HG03175 (cell line): ENCODE measurements around the gene TINCR.
"Not testable (repeated sequence)": the region's sequence is repeated elsewhere in the genome, so short reads cannot be mapped to it uniquely, and the experiment has no call there.

ENCODE experiments used
- ATAC-seq: cut with Tn5 transposase; IDR thresholded peaks from one replicate; pipeline ENCODE4 v1.9.1; 2021; ENCODE audit warnings: mild to moderate bottlenecking, moderate library complexity; ENCODE audit not compliant: unreplicated experiment

TINCR gene

DNA sequence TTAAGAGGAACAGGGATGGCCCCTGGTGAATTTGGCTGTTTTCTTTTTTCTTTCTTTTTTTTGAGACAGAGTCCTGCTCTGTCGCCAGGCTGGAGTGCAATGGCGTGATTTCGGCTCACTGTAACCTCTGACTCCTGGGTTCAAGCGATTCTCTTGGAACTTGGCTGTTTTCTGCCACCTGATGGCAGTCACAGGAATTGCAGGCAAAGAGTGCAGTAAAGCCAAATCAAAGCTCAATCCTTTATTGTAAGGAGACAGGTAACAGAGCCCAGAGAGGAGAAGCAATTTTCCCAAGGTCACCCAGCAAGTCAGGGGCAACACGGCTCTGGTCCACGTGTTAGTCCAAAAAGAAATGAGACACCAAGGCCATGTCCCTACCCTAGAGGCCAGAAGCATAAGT, 6.2 kb downstream of the TINCR start:
- ATAC-seq, result no peak

DNA sequence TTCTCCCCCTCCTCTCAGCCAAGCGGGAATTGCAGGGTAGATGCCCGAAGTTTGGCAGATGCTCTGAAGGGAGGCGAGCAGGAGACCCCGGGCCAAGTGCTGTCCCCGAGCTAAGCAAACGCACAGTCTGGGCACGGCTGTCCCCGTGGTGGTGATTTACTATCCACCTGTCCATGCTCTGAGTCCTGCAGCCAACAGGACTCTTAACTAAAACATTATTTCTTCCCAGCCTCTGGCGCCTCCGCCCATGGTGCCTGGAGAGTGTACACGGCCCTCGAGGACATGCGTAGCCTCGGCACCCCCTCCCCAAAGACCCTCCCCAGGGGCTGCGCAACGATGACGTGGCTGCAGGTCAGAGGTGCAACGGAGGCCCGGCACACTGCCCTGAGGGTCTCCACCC, 7.6 kb downstream of the TINCR start:
- no peak for ATAC-seq

DNA sequence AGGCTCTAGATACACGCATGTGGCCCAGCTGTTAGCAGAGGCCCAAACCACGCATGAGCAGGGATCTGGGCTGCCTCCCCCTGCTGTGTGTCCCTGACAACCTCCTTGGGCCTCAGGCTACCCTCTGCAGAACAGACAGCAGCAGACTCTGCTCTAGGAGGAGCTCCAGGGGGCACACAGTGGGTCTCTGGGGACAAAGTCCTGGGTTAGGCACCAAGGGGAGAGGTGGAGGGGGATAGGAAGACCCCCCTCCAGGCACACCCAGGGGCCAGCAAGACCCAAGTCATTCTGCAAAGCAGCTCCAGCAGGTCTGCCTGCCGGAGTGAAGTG, 8.0 kb downstream of the TINCR start:
- no peak for ATAC-seq

DNA sequence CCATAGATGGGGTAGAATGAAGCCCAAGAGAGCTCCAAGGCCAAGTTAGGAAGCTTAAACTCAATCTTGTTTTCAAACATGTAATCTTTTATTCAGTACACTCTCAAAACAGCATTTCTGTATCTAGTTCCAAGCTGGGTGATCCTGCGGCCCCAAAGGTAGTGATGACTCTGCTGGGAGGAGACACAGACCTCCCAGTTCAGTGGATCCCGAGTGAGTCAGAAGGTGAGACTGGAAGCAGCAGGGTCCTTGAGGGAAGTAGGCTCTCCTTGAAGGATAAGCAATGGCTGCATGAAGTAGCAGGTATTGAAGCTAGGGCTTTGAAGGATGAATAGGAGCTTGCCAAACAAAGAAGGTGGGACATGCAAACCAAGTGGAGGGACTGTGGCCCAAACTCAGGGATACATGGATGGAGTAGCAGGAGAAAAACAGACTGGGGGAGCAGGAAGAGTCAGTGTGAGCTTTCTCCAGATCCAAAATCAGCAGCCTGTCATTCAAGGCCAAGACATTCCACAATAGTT, 9.6 kb downstream of the TINCR start:
- no peak for ATAC-seq

DNA sequence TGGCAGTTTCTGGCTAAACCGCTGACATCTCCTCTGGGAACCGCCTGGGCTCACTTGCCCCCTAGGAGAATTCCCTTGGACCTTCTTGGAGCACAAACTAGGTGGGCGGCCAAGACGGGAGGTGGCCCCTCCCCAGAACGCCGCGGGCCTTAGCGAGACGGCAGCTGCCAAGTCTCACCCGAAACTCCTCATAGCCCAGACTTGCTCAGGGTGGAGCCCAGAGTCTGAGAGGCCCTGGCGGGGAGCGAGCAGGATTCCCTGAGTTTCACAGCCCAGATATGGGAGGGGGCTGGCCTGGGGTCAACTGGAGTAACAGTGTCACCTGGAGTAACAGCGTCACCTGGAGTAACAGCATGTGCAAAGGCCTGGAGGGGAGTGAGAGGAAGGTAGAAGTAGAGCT, 10.1 kb downstream of the TINCR start:
- no peak for ATAC-seq

DNA sequence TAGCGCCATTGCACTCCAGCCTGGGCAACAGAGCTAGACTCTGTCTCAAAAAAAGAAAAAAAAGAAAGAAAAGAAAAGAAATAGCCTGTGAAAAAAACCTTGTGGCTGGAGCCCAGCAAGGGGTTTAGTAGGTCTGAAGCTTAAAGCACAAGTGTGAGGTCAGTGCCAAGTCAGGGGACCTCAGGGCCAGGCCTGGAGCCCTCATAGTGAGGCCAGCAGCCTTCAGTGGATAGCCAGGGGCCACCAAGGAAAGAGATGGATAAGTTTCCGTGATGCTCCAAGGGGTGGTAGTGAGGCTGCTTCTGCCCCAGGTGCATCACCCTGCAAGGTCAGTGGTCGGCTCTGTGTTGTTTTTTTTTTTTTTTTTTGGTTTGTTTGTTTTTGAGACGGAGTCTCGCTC, 12.9 kb downstream of the TINCR start:
- ATAC-seq, result no peak

DNA sequence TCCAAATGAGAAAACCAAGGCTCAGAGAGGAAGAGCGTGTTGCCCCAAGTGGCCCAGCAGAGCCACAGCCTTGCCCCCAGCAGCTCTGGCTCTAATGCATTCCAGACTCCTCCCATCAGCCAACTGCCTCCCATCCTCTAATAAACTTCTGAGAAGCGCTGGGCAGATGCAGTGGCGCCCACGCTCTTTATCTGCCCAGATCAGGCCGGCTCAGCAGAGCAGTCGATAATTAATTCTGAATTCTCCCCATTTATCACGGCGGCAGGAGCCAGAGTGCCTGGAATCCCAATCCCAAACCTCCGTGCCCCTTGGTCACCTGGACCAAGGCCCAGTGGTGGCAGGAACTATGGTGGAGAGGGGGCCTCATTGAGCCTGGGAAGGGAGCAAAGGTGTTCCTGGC, 13.9 kb downstream of the TINCR start:
- no peak for ATAC-seq

DNA sequence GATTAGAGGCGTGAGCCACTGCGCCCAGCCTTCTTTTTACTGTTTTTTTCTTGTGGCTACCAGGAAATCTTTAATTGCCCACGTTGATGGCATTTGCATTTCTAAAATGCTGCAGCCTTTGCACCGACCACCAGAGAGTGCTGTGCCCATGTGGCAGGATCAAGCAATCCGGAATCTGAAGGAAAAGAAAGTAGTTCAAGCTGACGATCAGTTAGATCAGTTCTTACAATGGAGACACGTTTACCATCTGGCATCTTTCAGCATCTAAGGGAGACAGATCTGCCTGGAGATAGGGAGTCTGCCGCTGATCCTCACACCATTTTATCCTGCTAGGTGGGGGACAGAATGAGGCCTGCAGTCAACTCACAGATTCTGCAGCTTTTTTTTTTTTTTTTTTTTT, 19.9 kb downstream of the TINCR start:
- no peak for ATAC-seq

DNA sequence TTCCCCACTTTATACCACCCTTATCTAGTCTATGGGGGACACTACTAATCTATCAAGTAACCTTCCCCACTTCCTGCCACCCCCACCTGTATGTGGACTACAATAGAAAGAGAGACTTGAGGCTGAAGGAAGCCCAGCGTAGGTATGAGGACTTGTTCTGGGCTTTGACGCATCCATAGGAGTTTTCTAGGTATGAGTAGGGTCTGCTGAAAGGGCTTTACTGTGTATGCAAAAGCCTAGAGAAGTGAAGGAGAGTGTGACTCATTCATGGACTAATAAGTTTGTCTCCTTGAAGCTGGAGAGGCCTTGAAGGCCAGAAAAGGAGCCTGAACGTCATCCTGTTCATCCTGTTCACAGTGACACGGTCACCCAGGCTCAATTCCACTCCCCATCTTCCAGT, 21.8 kb downstream of the TINCR start:
- ATAC-seq, result no peak

DNA sequence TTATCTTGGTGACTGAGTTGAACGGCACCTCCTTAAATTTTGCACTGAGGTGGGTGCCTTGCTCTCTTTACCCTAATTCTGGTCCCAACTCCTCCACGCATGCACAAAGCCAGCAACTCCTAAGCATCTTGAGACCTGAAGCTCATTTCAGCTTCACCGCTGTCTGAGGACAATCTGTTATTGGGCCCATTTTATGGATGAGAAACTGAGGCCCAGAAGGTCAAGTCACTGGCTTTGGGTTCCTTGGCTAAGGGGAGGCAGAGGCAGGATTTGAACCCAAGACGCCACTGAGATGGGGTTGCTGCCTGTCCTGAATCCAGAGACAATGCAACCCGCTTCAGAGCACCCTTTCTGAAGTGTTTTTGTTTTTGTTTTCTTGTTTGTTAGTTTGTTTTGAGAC, 22.7 kb downstream of the TINCR start:
- no peak for ATAC-seq

DNA sequence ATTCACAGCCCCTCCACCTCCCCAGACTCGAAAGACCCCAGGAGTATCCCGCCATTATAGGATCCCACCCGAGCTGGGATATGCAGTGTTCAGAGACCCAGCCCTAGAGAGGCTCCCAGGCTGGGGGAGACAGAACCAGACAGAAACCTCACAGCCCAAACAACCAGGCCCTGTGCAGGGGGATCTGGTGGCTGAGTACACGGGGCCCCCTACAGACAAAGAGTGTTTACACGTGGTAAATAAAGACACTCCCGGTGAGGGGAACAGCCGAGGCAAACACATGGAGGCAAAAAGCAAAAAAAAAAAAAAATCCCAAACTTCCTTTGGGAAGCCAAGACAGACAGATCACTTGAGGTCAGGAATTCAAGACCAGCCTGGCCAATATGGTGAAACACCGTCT, 25.1 kb downstream of the TINCR start:
- no peak for ATAC-seq

DNA sequence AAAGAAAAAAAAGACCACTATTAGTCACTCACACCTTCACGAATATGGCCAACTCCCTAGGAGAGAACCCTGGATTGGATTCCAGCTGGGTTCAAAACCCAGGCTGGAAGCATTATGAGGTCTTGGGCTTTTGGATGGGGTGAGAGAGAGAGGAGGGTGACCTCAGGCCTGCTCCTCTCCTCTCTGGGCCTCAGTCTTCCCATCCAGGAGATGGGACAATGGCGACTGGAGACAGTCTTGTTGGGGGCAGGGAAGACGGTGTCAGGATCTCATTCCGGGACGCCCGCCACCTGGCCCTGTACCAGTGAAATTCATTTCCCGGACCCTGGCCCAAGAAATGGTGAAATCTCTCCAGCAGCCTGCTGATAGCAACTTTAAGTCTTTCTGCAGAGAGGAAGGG, 26.3 kb downstream of the TINCR start:
- no peak for ATAC-seq

DNA sequence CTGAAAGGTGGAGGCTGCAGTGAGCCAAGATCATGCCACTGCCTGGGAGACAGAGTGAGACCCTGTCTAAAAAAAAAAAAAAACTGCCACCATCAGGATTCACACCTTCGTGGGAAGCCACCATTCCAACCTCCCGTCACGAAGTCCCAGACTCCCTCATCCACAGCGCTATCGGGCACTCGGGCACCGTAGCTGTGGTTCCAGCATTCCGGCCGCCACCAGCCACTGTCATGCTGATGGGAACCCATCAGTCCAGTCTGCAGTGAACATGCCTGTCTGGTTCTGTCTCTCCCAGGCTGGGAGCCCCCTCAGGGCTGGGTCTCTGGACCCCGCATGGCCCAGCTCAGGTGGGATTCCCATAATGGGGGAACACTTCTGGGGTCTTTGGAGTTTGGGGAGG, 27.5 kb downstream of the TINCR start:
- ATAC-seq, result no peak

DNA sequence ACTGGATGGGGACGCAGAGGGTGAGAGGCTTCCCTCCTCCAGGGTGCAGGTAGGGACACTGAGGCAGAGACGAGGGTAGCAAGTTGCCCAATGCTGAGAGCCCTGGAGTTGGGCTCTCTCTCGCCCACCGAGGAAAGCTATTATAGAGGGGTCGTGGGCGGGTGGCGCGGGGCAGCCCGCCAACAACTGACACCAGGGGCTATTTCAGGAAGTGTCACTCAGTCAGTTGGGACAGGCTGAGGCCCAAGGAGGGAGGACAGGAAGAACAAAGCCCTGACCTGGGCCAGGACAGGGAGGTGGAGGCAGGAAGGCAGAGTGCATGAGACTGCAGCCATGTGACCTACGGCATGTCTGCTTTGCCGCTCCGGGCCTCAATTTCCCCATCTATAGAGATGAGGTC, 29.9 kb downstream of the TINCR start:
- ATAC-seq, result no peak

DNA sequence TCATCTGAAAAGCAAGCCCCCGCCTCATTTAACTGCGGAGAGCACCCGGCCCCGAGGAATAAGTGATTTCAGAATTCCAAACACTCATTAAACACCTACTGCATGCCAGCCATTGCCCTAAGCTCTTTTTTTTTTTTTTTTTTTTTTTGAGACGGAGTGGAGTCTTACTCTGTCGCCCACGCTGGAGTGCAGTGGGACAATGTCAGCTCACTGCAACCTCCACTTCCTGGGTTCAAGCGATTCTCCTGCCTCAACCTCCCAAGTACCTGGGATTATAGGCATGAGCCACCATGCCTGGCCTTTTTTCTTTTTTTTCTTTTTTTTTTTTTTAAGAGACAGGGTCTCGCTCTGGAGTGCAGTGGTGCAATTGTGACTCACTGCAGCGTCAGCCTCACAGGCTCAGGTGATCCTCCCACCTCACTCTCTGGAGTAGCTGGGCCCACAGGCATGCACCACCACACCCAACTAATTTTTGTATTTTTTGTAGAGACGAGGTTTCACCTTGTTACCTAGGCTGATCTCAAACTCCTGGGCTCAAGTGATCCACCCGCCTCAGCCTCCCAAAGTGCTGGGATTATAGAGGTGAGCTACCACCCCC, 30.7 kb downstream of the TINCR start:
- ATAC-seq, result not testable (repeated sequence)

DNA sequence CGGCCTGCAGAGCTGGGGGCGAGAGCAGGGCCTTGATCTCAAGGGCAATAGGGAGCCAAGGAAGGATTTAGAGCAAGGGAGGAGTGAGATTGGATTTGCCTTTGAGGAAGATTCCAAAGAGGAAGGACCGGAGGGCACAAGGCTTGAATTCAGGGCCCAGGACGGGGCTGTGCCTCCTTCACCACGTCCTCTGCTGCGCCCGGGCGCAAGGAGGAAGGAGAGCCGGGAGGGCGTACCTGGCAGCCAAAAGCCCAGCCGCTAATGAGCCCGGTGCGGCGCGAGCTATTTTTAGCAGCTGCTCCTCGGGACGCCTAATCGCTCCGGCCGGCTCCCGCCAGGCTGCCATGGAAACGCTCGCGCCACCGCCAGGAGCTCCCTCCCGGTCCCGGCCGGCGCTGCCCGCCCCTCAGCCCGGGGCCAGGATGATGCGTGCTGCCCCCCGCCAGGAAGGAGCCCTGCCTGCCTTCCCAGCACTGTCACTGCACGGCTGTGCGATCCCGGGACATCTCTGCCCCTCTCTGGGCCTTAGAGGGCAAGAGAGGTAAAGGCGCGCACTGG, 31.3 kb downstream of the TINCR start:
- ATAC-seq, result no peak

DNA sequence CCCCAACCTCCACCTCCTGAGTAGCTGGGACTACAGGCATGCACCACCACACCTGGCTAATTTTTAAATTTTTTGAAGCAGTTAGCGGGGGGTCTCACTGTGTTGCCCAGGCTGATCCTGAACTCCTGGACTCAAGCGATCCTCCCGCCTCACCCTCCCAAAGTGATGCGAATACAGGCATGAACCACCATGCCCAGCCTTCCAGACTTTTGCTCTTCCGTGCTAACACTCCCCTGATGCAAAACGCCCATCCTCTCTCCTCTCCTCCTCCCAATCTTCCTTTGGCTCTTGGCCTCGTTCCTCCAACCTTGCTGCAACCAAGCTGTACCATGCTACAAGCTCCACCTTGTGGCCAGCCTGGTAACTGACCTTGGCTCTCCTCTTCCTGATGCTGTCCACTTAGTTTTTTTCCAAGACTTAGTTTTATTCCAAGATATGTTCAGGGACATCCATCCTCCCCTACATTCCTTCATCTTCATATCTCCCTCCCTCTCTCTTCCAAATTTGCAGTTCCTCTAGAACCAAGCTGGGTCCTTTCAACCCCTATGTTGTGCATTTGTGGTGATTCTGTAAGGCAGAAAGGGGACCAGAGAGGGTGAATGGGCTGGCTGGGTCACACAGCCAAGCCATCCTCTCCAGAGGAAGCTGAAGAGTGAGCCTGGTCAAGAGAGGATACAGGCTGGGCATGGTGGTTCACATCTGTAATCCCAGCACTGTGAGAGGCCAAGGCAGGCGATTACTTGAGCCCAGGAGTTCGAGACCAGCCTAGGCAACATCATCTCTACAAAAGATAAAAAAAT, 32.8 kb downstream of the TINCR start:
- no peak for ATAC-seq

DNA sequence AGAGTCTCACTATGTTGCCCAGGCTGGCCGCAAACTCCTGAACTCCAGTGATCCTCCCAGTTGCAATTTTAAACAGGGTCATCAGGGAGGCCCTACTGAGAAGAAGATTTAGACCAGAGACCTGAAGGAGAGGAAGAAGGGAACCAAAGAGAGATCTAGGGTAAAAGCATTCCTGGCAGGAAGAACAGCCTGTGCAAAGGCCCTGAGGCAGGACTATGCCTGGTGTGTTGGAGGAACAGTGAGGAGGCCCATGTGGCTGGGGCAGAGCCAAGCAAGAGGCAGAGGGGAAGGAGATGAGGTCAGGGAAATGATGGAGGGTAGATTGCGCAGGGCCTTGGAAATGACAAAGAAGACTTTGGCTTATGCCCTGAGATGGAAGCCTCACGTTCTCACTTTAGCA, 34.5 kb downstream of the TINCR start:
- ATAC-seq, result no peak

DNA sequence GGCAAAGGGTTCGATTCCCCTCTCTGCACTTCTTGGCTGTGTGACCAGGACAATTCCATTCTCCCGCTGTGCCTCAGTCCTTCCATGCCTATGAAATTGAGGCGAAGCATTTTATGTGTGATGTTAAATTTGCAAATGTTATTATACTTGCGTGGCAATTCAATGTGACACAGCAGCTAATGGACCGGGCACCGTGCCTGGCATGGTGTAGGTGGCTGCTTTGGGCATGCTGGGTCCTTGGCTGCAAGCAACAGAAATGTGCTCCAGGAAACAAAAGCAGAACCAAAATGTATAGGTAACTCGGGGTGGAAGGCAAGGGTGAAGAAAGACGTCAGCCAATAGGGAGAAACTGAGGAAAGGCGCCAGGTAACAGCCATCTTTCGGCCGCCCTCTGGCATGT, 37.1 kb downstream of the TINCR start:
- no peak for ATAC-seq

DNA sequence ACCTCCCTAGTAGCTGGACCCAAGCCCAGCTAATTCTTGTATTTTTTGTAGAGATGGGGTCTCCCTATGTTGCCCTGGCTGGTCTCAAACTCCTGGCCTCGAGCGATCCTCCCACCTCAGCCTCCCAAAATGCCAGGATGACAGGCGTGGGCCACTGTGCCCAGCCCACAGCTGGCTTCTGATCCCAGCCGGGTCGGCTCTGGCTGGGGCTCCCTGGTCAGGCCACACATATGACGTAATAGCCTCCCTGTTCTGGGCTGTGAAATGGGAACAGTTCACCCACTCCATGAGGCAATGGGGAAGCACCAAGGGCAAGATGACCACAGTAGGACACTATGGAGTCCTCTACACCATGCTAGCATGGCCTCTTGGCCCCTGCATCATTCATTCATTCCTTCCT, 41.1 kb downstream of the TINCR start:
- no peak for ATAC-seq

DNA sequence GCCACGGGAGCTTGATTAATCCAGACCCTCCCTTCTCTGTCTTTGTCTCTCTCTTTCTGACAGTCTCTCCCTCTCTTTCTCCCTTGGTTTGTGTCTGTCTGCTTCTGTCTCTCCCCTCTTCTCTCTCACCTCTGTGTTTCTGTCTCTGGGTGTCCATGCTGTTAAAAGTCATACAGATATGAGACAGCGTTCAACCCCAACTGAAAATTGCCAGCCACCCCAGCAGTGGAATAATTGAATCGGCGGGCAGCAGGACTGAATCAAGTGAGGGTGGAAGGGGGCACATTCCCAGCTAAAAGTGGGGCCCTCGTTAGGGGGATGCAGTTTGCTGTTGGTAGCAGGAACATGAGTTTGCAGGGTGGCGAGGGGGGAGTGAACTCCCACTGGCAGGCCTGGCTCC, 43.7 kb downstream of the TINCR start:
- ATAC-seq, result no peak

DNA sequence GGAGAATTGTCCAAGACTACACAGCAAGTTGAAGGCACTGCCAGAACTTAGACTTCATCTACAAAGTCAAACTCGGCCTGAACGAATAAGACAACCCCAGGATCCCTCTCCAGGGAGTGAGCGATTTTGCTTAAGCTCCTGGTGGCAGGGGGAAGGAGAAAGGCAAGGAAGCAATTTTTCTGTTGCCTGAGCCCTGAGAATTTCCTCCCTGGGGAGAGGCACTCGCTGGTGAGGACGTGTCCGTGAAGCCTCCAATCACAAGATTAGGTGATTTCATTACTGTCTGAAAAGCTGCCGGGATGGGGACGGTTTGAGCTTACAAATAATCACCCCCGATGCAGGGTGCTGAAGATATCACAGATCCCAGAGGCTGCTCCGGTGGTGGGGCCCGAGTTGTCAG, 45.6 kb downstream of the TINCR start:
- ATAC-seq, result no peak

DNA sequence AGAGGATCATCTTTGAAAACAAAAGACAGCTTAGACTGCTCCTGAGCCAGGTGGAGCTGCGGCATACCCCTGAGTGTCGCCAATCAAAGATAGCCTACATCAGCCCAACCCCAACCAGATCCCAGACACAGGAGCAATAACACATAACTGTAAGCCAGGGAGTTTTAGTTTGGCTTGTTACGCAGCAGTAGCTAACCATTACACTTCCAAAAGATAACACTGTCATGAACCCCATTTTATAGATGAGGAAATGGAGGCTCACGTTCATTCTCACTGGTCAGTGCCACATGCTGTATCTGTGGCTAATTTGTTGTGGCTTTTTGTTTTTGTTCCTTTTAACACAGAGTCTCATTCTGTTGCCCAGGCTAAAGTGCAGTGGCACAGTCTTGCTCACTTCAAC, 47.3 kb downstream of the TINCR start:
- no peak for ATAC-seq
